ENCODE measurements around the gene SLC23A2. TPM values are rescaled to one million over a fixed set of nuclear protein-coding genes. Genes with fewer than 3 reads are reported as not detected.
A peak's percentile ranks its signal among the peaks of the same experiment; 100 is the strongest.
"Not testable (repeated sequence)": the region's sequence is repeated elsewhere in the genome, so short reads cannot be mapped to it uniquely, and the experiment has no call there.

Gene SLC23A2
- total RNA-seq, 8 experiments from 2014 or later, result 7.4 to 35.3 (median 15.4) TPM

- WGBS, 10 experiments, result 33 to 81% (median 63%) methylated on average over 1 to 4 of the region's 5 CpGs; no CpG with 5 or more reads in 2 of the 10 experiments
- H3K4me1 ChIP-seq (replicated peaks in 1 of 2), result no peaks in the 10 kb centered on the region
- H3K27ac ChIP-seq, result no peak overlapping the region
- peak in 1 of 8 experiments; percentile 97 for ATAC-seq (replicated peaks in 6 of 8)
- H3K4me3 ChIP-seq, result no peak overlapping the region
- in situ Hi-C loops (cut with MboI; ENCODE audit: low pct_unique_long_range_greater_than_20kb in 2 of 9, low sequenced_read_pairs in 9 of 9, unreplicated experiment in 9 of 9), result no loop called here
Measured at GRCh38 chr20:4937407-4938319, 63.6 kb downstream of the SLC23A2 start.

GRCh38 chr20:4936851-4937406 is 64.4 kb downstream of the SLC23A2 start:
- in situ Hi-C loops (cut with MboI; ENCODE audit: low pct_unique_long_range_greater_than_20kb in 2 of 9, low sequenced_read_pairs in 9 of 9, unreplicated experiment in 9 of 9), result no loop called here
- no peaks in the 10 kb centered on the region for H3K4me1 ChIP-seq (replicated peaks in 1 of 2)
- H3K27ac ChIP-seq, result no peak overlapping the region
- WGBS, 10 experiments, result 67 to 100% (median 92%) methylated on average over 1 to 11 of the region's 12 CpGs; no CpG with 5 or more reads in 2 of the 10 experiments
- no peak overlapping the region for H3K4me3 ChIP-seq
- no peak for ATAC-seq (replicated peaks in 6 of 8)

GRCh38 chr20:4936392-4936850 is 64.9 kb downstream of the SLC23A2 start:
- in situ Hi-C loops (cut with MboI; ENCODE audit: low pct_unique_long_range_greater_than_20kb in 2 of 9, low sequenced_read_pairs in 9 of 9, unreplicated experiment in 9 of 9), result no loop called here

GRCh38 chr20:4932061-4932460 is 69.2 kb downstream of the SLC23A2 start:
- in situ Hi-C loops (cut with MboI; ENCODE audit: low pct_unique_long_range_greater_than_20kb in 2 of 9, low sequenced_read_pairs in 9 of 9, unreplicated experiment in 9 of 9), result no loop called here
- no peak overlapping the region for H3K4me3 ChIP-seq
- 49 to 100% (median 96%) methylated on average over 1 to 2 of the region's 2 CpGs; no CpG with 5 or more reads in 4 of the 10 experiments for WGBS, 10 experiments
- ATAC-seq (replicated peaks in 6 of 8), result peak in 2 of 8 experiments; percentile 32 to 71
- no peaks in the 10 kb centered on the region for H3K4me1 ChIP-seq (replicated peaks in 1 of 2)
- H3K27ac ChIP-seq, result no peak overlapping the region

More at GRCh38 chr20:4936392-4936850, 64.9 kb downstream of the SLC23A2 start:
- H3K4me3 ChIP-seq, result no peak overlapping the region
- H3K4me1 ChIP-seq (replicated peaks in 1 of 2), result no peaks in the 10 kb centered on the region
- no peak overlapping the region for H3K27ac ChIP-seq
- ATAC-seq (replicated peaks in 6 of 8), result no peak
- 85 to 100% (median 98%) methylated on average over 1 to 5 of the region's 6 CpGs; no CpG with 5 or more reads in 4 of the 10 experiments for WGBS, 10 experiments

- Histone ChIP-seq H3K4me3 (no peak overlapping the region), H3K27ac (no peak overlapping the region), H3K4me1 (replicated peaks in 1 of 2) (no peaks in the 10 kb centered on the region)
- in situ Hi-C loops (cut with MboI; ENCODE audit: low pct_unique_long_range_greater_than_20kb in 2 of 9, low sequenced_read_pairs in 9 of 9, unreplicated experiment in 9 of 9), result no loop called here
- no peak for ATAC-seq (replicated peaks in 6 of 8)
- WGBS, 10 experiments, result 30 to 97% (median 87%) methylated on average over 3 to 5 of the region's 5 CpGs; no CpG with 5 or more reads in 1 of the 10 experiments
Measured at GRCh38 chr20:4929686-4930397, 71.5 kb downstream of the SLC23A2 start.

- WGBS, 10 experiments, result 80 to 100% (median 89%) methylated on average over 1 to 4 of the region's 6 CpGs
- Histone ChIP-seq H3K4me3 (no peak overlapping the region), H3K4me1 (replicated peaks in 1 of 2) (no peaks in the 10 kb centered on the region), H3K27ac (no peak overlapping the region)
- in situ Hi-C loops (cut with MboI; ENCODE audit: low pct_unique_long_range_greater_than_20kb in 2 of 9, low sequenced_read_pairs in 9 of 9, unreplicated experiment in 9 of 9), result no loop called here
- no peak for ATAC-seq (replicated peaks in 6 of 8)
Measured at GRCh38 chr20:4926531-4927156, 74.7 kb downstream of the SLC23A2 start.

- WGBS, 10 experiments, result 73 to 100% (median 89%) methylated on average over 1 to 14 of the region's 15 CpGs
- in situ Hi-C loops (cut with MboI; ENCODE audit: low pct_unique_long_range_greater_than_20kb in 2 of 9, low sequenced_read_pairs in 9 of 9, unreplicated experiment in 9 of 9), result no loop called here
- H3K27ac ChIP-seq, result no peak overlapping the region
Measured at GRCh38 chr20:4925842-4926530, 75.3 kb downstream of the SLC23A2 start.

GRCh38 chr20:4924446-4924845 is 76.9 kb downstream of the SLC23A2 start:
- ATAC-seq (replicated peaks in 6 of 8), result no peak
- in situ Hi-C loops (cut with MboI; ENCODE audit: low pct_unique_long_range_greater_than_20kb in 2 of 9, low sequenced_read_pairs in 9 of 9, unreplicated experiment in 9 of 9), result no loop called here
- H3K4me1 ChIP-seq (replicated peaks in 1 of 2), result no peaks in the 10 kb centered on the region
- H3K4me3 ChIP-seq, result no peak overlapping the region
- 90 to 100% (median 100%) methylated on average over 1 to 2 of the region's 2 CpGs; no CpG with 5 or more reads in 3 of the 10 experiments for WGBS, 10 experiments
- H3K27ac ChIP-seq, result no peak overlapping the region

More at GRCh38 chr20:4925842-4926530, 75.3 kb downstream of the SLC23A2 start:
- H3K4me3 ChIP-seq, result no peak overlapping the region
- no peaks in the 10 kb centered on the region for H3K4me1 ChIP-seq (replicated peaks in 1 of 2)
- no peak for ATAC-seq (replicated peaks in 6 of 8)

GRCh38 chr20:4924032-4924431 is 77.3 kb downstream of the SLC23A2 start:
- Histone ChIP-seq H3K27ac (no peak overlapping the region), H3K4me1 (replicated peaks in 1 of 2) (no peaks in the 10 kb centered on the region), H3K4me3 (no peak overlapping the region)
- WGBS, 10 experiments, result 58 to 100% (median 80%) methylated on average over 1 to 2 of the region's 6 CpGs; no CpG with 5 or more reads in 6 of the 10 experiments
- in situ Hi-C loops (cut with MboI; ENCODE audit: low pct_unique_long_range_greater_than_20kb in 2 of 9, low sequenced_read_pairs in 9 of 9, unreplicated experiment in 9 of 9), result no loop called here
- ATAC-seq (replicated peaks in 6 of 8), result no peak

- WGBS, 10 experiments, result 67 to 100% (median 100%) methylated on average over 1 to 3 of the region's 4 CpGs; no CpG with 5 or more reads in 3 of the 10 experiments
- no peak for ATAC-seq (replicated peaks in 6 of 8)
- Histone ChIP-seq H3K4me1 (replicated peaks in 1 of 2) (no peaks in the 10 kb centered on the region), H3K27ac (no peak overlapping the region), H3K4me3 (no peak overlapping the region)
- in situ Hi-C loops (cut with MboI; ENCODE audit: low pct_unique_long_range_greater_than_20kb in 2 of 9, low sequenced_read_pairs in 9 of 9, unreplicated experiment in 9 of 9), result no loop called here
Measured at GRCh38 chr20:4922186-4922585, 79.1 kb downstream of the SLC23A2 start.

GRCh38 chr20:4921271-4921670 is 80.0 kb downstream of the SLC23A2 start:
- H3K27ac ChIP-seq; H3K4me1 ChIP-seq (replicated peaks in 1 of 2); H3K4me3 ChIP-seq; in situ Hi-C loops (cut with MboI; ENCODE audit: low pct_unique_long_range_greater_than_20kb in 2 of 9, low sequenced_read_pairs in 9 of 9, unreplicated experiment in 9 of 9); ATAC-seq (replicated peaks in 6 of 8): not testable (repeated sequence)
- WGBS, 10 experiments, result 0 to 83% (median 60%) methylated on average over 1 to 2 of the region's 2 CpGs; no CpG with 5 or more reads in 5 of the 10 experiments

GRCh38 chr20:4920655-4921054 is 80.7 kb downstream of the SLC23A2 start:
- Histone ChIP-seq H3K27ac (no peak overlapping the region), H3K4me1 (replicated peaks in 1 of 2) (no peaks in the 10 kb centered on the region), H3K4me3 (no peak overlapping the region)
- in situ Hi-C loops (cut with MboI; ENCODE audit: low pct_unique_long_range_greater_than_20kb in 2 of 9, low sequenced_read_pairs in 9 of 9, unreplicated experiment in 9 of 9), result no loop called here
- 60 to 100% (median 83%) methylated on average over 1 to 2 of the region's 3 CpGs; no CpG with 5 or more reads in 3 of the 10 experiments for WGBS, 10 experiments
- no peak for ATAC-seq (replicated peaks in 6 of 8)
